Measurements from ENCODE around the gene TCF7L1. TPM values are rescaled to one million over a fixed set of nuclear protein-coding genes. Genes with fewer than 3 reads are reported as not detected.

The TCF7L1 gene
- total RNA-seq, 2 experiments from 2014 or later: not detected

DNA sequence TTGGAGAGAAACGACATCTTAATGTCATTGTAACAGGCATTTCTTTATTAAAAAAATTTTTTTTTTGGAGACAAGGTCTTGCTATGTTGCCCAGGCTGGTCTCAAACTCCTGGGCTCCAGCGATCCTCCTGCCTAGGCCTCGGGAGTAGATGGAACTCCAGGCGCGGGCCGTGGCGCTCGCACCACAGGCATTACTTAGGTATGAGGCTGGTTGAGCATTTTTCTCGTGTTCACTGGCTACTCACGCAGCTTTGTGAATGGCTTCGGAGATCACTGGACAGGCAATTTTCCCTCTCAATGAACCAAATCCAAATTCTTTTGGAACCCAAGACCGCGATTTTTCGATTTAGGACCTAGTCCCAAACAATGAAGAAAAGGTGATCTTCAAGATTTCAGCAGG, 795 bp upstream of the TCF7L1 start:
- CTCF ChIA-PET (ENCODE audit: unreplicated experiment): no interaction called here
- Histone ChIP-seq H3K36me3 (ENCODE audit: insufficient read depth, low read length) (no peaks in the 10 kb centered on the region), H3K79me2 (ENCODE audit: insufficient read depth, low read depth, low read length) (no peaks in the 10 kb centered on the region), H3K4me2 (ENCODE audit: low read length) (no peak overlapping the region), H4K20me1 (ENCODE audit: insufficient read depth, low read length) (no peaks in the 10 kb centered on the region), H3K9me3 (ENCODE audit: low read length) (no peaks in the 10 kb centered on the region), H3K4me1 (ENCODE audit: insufficient read depth, low read length, poor library complexity, severe bottlenecking) (no peaks in the 10 kb centered on the region), H3K27ac (ENCODE audit: low read depth, low read length, poor library complexity, severe bottlenecking) (no peak overlapping the region), H3K4me3 (ENCODE audit: low read depth, low read length, poor library complexity, severe bottlenecking) (no peak overlapping the region), H2AFZ (ENCODE audit: low read length) (no peak overlapping the region), H3K9me2 (ENCODE audit: insufficient read depth, low read length) (no peaks in the 10 kb centered on the region)
- no TSS peak for BruUV-seq (replicated peaks)
- intact Hi-C loops (cut with micrococcal nuclease; ENCODE audit: unreplicated experiment): loop anchor here (10.0 kb wide), 1 partner anchor 152 kb away; no protein-coding TSS in a partner anchor
- TF ChIP-seq CTCF (conservative IDR thresholded peaks at IDR 0.05; ENCODE audit: low read length) (no peak), EZH2phosphoT487 (IDR thresholded peaks at IDR 0.05; ENCODE audit: borderline replicate concordance, low read depth, low read length) (no peak)
- no peak for DNase-seq (ENCODE audit: low spot score)
- POLR2A ChIA-PET: no interaction called here

- no peak for DNase-seq (ENCODE audit: low spot score)
- Histone ChIP-seq H3K9me3 (ENCODE audit: low read length) (no peaks in the 10 kb centered on the region), H3K27ac (ENCODE audit: low read depth, low read length, poor library complexity, severe bottlenecking) (no peak overlapping the region), H3K36me3 (ENCODE audit: insufficient read depth, low read length) (no peaks in the 10 kb centered on the region), H3K79me2 (ENCODE audit: insufficient read depth, low read depth, low read length) (no peaks in the 10 kb centered on the region), H3K9me2 (ENCODE audit: insufficient read depth, low read length) (no peaks in the 10 kb centered on the region), H2AFZ (ENCODE audit: low read length) (no peak overlapping the region), H3K4me1 (ENCODE audit: insufficient read depth, low read length, poor library complexity, severe bottlenecking) (no peaks in the 10 kb centered on the region), H4K20me1 (ENCODE audit: insufficient read depth, low read length) (no peaks in the 10 kb centered on the region), H3K4me3 (ENCODE audit: low read depth, low read length, poor library complexity, severe bottlenecking) (no peak overlapping the region), H3K4me2 (ENCODE audit: low read length) (no peak overlapping the region)
- intact Hi-C loops (cut with micrococcal nuclease; ENCODE audit: unreplicated experiment): loop anchor here (10.0 kb wide), 1 partner anchor 151 kb away; no protein-coding TSS in a partner anchor
- POLR2A ChIA-PET: no interaction called here
- no peak for TF ChIP-seq EZH2phosphoT487 (IDR thresholded peaks at IDR 0.05; ENCODE audit: borderline replicate concordance, low read depth, low read length)
- no peak for TF ChIP-seq CTCF (conservative IDR thresholded peaks at IDR 0.05; ENCODE audit: low read length)
- CTCF ChIA-PET (ENCODE audit: unreplicated experiment): no interaction called here
- no TSS peak for BruUV-seq (replicated peaks)
Measured at GRCh38 chr2:85133751-85134254, 611 bp downstream of the TCF7L1 start.

DNA sequence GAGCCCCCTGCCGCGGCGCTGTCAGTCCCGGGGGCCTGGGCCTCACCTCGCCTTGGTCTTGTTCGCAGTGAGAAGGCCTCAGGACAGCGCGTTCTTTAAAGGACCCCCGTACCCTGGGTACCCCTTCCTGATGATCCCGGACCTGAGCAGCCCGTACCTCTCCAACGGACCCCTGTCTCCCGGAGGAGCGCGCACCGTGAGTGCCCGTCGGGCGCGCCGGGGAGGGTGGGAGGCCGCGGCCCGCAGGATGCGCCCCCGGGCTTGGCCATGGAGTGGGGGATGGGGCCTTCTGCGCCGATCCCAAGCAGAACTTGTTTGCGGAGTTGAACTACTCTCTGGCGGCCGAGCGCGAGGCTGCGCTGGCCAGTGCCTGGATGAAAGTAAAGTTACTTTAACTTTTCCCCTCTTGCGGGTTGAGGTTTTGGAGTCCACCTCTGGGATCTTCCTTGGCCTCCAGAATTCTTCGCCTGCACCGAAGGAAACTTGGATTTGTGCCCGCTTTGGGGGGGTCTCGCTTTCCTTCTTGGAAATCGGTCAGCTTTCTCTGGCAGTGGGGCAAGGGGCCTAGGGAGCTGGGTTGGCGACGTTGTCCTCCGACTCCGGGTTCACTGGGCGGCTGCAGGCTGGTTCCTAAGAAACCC, 1.2 kb downstream of the TCF7L1 start:
- no peak overlapping the region for H2AFZ ChIP-seq (ENCODE audit: low read length)
- H3K9me3 ChIP-seq (ENCODE audit: low read length): no peaks in the 10 kb centered on the region
- no peak overlapping the region for H3K27ac ChIP-seq (ENCODE audit: low read depth, low read length, poor library complexity, severe bottlenecking)
- no peaks in the 10 kb centered on the region for H3K9me2 ChIP-seq (ENCODE audit: insufficient read depth, low read length)
- H3K4me1 ChIP-seq (ENCODE audit: insufficient read depth, low read length, poor library complexity, severe bottlenecking): no peaks in the 10 kb centered on the region
- H4K20me1 ChIP-seq (ENCODE audit: insufficient read depth, low read length): no peaks in the 10 kb centered on the region
- TF ChIP-seq CTCF (conservative IDR thresholded peaks at IDR 0.05; ENCODE audit: low read length) (no peak), EZH2phosphoT487 (IDR thresholded peaks at IDR 0.05; ENCODE audit: borderline replicate concordance, low read depth, low read length) (no peak)
- ChIA-PET POLR2A (no interaction called here), CTCF (ENCODE audit: unreplicated experiment) (no interaction called here)
- no peak overlapping the region for H3K4me2 ChIP-seq (ENCODE audit: low read length)
- no peak for DNase-seq (ENCODE audit: low spot score)
- no peak overlapping the region for H3K4me3 ChIP-seq (ENCODE audit: low read depth, low read length, poor library complexity, severe bottlenecking)
- BruUV-seq (replicated peaks): no TSS peak
- no peaks in the 10 kb centered on the region for H3K36me3 ChIP-seq (ENCODE audit: insufficient read depth, low read length)
- intact Hi-C loops (cut with micrococcal nuclease; ENCODE audit: unreplicated experiment): loop anchor here (10.0 kb wide), 1 partner anchor 150 kb away; no protein-coding TSS in a partner anchor
- H3K79me2 ChIP-seq (ENCODE audit: insufficient read depth, low read depth, low read length): no peaks in the 10 kb centered on the region

Data from OCI-LY7 (cell line).